HFFc6 (cell line): ENCODE results near the gene DPEP1. TPM values are rescaled to one million over a fixed set of nuclear protein-coding genes. Genes with fewer than 3 reads are reported as not detected.
"Not testable (repeated sequence)": the region's sequence is repeated elsewhere in the genome, so short reads cannot be mapped to it uniquely, and the experiment has no call there.

Experiments
- DNase-seq: peaks from one replicate; pipeline ENCODE4 v3.0.0-alpha.2; 2018
- H3K27ac Mint-ChIP-seq: 2 replicates; pipeline ENCODE4 v1.8.0; 2020; ENCODE audit warnings: mild to moderate bottlenecking, mixed read lengths
- H3K27me3 Mint-ChIP-seq: 2 replicates; pipeline ENCODE4 v1.8.0; 2021; ENCODE audit warnings: mild to moderate bottlenecking, moderate library complexity, mixed read lengths; ENCODE audit not compliant: insufficient read depth
- H3K36me3 Mint-ChIP-seq: 2 replicates; pipeline ENCODE4 v1.8.0; 2021; ENCODE audit warnings: low read depth, mixed read lengths
- H3K4me1 Mint-ChIP-seq: 2 replicates; pipeline ENCODE4 v1.8.0; 2020; ENCODE audit warnings: low read depth, mixed read lengths
- H3K4me3 Mint-ChIP-seq: 2 replicates; pipeline ENCODE4 v1.8.0; 2020; ENCODE audit warnings: mild to moderate bottlenecking, moderate library complexity, mixed read lengths
- H3K9me3 Mint-ChIP-seq: 2 replicates; pipeline ENCODE4 v1.8.0; 2020; ENCODE audit warnings: mild to moderate bottlenecking, mixed read lengths
- total RNA-seq, 6 experiments: library from RNA; stranded (reverse); fragmentation: NEBNext Ultra II Directional; extraction: Animal tissue kit (Norgen Biotek cat#: 25700); gene quantifications; 2 replicates in 1 of 6; 3 replicates in 5 of 6; pipeline ENCODE4 v1.2.3, GENCODE V29; 2021
- TF ChIP-seq, protein P1 (sequence below): fragments of 200-600 bp; sonication (generic); IDR thresholded peaks from 2 replicates; pipeline ENCODE4 v1.5.0; 2021; ENCODE audit warnings: antibody characterized with exemption, mild to moderate bottlenecking

Gene DPEP1
- total RNA-seq, 6 experiments from 2014 or later = not detected

DNA sequence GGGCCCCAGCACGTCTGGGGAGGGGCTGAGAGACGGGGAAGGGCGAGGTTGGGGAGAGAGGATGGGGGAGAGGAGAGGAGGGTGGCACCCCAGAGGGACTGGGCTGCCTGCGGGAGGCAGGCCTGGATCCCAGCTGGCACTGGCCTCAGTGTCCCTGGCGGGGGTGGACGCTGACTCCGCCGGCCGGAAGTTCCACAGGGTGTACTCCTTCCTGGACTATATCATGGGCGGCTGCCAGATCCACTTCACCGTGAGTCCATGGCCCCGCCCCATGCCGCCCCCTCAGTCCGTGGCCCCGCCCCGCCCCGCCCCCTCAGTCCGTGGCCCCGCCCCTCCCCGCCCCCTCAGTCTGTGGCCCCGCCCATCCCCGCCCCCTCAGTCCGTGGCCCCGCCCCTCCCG lies 26.6 kb upstream of the DPEP1 start:
- no peak for DNase-seq
- Mint-ChIP-seq H3K27ac (no peak overlapping the region), H3K4me3 (no peak overlapping the region), H3K4me1 (no peaks in the 10 kb centered on the region), H3K9me3 (0 out of 2 replicates have a peak, but pooled peaks cover 3% of the 10 kb centered on the region), H3K36me3 (no peaks in the 10 kb centered on the region), H3K27me3 (peaks cover 3% of the 10 kb centered on the region)
- TF ChIP-seq, protein P1, sequence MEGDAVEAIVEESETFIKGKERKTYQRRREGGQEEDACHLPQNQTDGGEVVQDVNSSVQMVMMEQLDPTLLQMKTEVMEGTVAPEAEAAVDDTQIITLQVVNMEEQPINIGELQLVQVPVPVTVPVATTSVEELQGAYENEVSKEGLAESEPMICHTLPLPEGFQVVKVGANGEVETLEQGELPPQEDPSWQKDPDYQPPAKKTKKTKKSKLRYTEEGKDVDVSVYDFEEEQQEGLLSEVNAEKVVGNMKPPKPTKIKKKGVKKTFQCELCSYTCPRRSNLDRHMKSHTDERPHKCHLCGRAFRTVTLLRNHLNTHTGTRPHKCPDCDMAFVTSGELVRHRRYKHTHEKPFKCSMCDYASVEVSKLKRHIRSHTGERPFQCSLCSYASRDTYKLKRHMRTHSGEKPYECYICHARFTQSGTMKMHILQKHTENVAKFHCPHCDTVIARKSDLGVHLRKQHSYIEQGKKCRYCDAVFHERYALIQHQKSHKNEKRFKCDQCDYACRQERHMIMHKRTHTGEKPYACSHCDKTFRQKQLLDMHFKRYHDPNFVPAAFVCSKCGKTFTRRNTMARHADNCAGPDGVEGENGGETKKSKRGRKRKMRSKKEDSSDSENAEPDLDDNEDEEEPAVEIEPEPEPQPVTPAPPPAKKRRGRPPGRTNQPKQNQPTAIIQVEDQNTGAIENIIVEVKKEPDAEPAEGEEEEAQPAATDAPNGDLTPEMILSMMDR = no peak

DNA sequence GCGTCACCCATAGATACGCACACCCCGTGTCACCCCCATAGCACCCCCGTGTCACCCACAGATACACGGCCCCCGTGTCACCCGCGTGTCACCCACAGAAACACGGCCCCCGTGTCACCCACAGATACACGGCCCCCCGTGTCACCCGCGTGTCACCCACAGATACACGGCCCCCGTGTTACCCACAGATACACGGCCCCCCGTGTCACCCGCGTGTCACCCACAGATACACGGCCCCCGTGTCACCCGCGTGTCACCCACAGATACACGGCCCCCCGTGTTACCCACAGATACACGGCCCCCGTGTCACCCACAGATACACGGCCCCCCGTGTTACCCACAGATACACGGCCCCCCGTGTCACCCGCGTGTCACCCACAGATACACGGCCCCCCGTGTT lies 25.8 kb upstream of the DPEP1 start:
- H3K4me3 Mint-ChIP-seq, H3K27me3 Mint-ChIP-seq, H3K9me3 Mint-ChIP-seq: not testable (repeated sequence)

DNA sequence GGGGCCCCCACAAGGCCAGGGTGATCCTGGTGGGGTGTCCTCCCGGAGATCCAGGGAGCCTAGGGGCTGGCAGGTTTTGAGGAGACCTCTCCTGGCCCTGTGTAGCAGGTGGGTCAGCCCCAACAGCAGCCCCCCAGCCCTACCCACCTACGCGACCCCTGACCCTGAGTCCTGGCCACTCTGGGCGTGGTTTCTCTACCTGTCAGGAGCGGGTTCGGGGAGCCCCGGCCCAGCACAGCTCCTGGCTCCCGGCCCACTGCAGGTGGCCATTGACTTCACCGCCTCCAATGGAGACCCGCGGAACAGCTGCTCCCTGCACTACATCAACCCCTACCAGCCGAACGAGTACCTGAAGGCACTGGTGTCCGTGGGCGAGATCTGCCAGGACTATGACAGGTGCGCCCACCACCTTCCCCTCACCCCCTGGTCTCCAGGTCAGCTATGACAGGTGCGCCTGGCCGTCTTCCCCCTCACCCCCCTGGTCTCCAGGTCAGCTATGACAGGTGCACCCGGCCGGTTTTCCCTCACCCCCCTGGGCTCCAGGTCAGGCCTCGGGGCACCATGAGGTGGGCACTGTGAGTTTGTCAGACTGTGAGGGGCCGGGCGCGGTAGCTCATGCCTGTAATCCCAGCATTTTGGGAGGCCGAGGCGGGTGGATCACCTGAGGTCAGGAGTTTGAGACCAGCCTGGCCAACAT lies 24.9 kb upstream of the DPEP1 start:
- H3K4me3 Mint-ChIP-seq = no peak overlapping the region

More for the DNA sequence above, 25.8 kb upstream of the DPEP1 start:
- H3K4me1 Mint-ChIP-seq, H3K36me3 Mint-ChIP-seq, DNase-seq, H3K27ac Mint-ChIP-seq: not testable (repeated sequence)

DNA sequence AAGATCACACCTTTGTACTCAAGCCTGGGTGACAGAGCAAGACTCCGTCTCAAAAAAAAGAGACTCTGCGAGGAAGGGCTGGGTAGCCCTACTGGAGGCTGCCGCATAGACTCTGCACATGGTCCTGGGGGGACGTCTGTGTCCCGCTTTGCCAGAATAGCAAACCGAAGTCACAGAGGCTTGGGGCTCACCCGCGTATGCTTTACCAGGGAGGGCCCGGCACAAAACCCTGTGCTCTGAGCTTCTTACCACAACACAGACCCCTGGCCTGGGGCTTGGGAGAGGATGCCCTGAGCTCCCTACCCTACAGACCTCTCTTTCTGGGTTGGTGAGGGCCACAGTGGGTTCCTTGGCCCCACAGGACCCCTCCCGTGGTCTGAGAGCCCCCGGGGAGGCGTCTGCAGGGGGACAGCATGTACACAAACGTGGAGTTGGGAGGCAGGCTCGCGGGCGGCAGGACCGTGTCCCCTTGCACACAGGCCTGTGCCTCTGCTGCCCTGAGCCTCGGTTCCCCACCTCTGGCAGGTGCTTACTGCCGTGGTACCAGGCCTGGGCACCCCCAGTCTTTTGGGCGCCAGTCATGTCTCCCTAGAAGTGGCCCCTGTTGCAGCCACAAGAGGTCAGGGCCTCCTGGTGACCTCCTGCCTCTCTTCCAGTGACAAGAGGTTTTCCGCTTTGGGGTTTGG lies 24.1 kb upstream of the DPEP1 start:
- Mint-ChIP-seq H3K27ac (no peak overlapping the region), H3K9me3 (0 out of 2 replicates have a peak, but pooled peaks cover 3% of the 10 kb centered on the region), H3K4me1 (no peaks in the 10 kb centered on the region), H3K27me3 (no peaks in the 10 kb centered on the region; the same call in 1 of the 2 replicates), H3K36me3 (no peaks in the 10 kb centered on the region), H3K4me3 (no peak overlapping the region)
- TF ChIP-seq, protein P1 = no peak
- DNase-seq = no peak

More for the DNA sequence above, 24.9 kb upstream of the DPEP1 start:
- no peaks in the 10 kb centered on the region; the same call in 1 of the 2 replicates for H3K27me3 Mint-ChIP-seq
- 0 out of 2 replicates have a peak, but pooled peaks cover 3% of the 10 kb centered on the region for H3K9me3 Mint-ChIP-seq
- TF ChIP-seq, protein P1 = no peak
- no peaks in the 10 kb centered on the region for H3K36me3 Mint-ChIP-seq
- no peak overlapping the region for H3K27ac Mint-ChIP-seq
- DNase-seq = no peak
- no peaks in the 10 kb centered on the region for H3K4me1 Mint-ChIP-seq

DNA sequence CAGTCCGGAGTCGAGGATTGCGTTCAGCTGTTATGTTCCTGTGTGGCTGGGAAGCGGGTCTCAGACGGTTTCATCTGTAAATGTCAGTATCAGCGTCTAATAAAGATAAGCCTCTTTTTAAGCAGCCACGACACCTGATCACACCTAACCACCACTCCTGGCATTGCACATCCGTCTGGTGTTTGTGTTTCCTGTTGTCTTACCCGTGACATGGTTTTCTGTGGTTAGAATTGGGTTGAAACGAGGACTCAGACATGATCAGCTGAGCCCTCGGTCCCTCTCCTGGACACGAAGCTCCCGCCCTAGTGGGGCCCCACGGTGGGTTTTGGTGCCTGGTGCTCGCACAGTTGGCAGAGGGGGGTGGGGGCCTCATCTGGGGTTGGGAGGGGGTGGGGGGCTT lies 19.6 kb upstream of the DPEP1 start:
- TF ChIP-seq, protein P1 = no peak
- no peaks in the 10 kb centered on the region; the same call in 1 of the 2 replicates for H3K27me3 Mint-ChIP-seq
- no peak overlapping the region for H3K4me3 Mint-ChIP-seq
- no peak for DNase-seq
- no peak overlapping the region for H3K27ac Mint-ChIP-seq
- no peaks in the 10 kb centered on the region for H3K4me1 Mint-ChIP-seq
- H3K36me3 Mint-ChIP-seq = no peaks in the 10 kb centered on the region; the same call in 1 of the 2 replicates
- no peaks in the 10 kb centered on the region for H3K9me3 Mint-ChIP-seq
